ENCODE results near the gene DOCK8. TPM values are rescaled to one million over a fixed set of nuclear protein-coding genes. Genes with fewer than 3 reads are reported as not detected.

Gene DOCK8
- total RNA-seq, 1 donor from 2014 or later: 5.7 TPM

GRCh38 chr9:259405-260404, 45.0 kb downstream of the DOCK8 start:
- ATAC-seq (no peak), DNase-seq (no peak)
- intact Hi-C loops (cut with micrococcal nuclease): no loop called here

DNA sequence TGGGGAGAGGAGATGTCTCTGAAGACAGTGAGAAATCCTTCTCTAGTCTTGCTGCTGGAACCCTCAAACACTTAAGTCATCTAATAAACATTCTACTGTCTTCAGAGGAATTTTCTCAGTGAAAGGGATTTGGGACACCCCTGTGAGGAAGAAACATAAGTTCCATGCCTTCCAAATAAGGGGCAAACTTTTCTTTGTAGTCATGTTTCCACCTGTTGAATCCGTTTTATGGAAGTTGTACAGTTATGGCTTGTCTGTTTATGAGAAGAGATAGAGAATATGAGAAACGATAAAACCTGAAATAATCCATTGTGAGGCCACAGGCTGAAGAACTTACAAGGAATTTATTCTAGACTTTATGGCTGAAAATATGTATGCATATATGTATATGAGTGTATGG, 49.6 kb downstream of the DOCK8 start:
- intact Hi-C loops (cut with micrococcal nuclease): no loop called here
- DNase-seq: no peak
- ATAC-seq: no peak

DNA sequence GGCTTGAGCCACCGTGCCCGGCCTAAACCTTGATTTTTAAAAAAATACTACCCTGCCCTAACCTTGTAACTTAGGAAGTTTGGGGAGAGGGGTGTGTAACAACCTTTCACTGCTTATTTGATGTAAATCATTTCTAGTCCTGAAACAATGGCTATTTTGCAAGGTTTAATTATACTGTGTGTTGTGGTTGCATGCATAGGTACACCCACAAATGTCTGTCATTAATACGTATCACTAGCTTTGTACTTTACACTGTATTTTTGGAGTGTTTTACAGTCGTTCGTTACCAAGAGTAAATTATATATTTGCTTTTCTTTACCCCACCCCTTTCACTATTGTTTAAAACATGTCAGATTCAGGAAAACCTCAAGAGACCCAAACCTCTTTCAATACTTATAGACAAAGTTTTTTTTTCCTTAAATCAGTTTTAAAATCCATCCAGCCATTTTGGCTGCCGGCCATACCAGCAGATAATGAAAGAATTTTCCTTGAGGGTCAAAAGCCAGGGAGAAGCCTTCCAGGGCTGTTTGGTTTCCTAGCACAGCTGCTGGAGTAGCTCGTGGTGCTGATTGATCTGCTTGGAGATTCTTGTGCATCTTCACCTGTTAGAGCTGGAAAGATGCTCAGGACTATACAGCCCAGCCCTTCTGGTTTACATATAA, 50.7 kb downstream of the DOCK8 start:
- intact Hi-C loops (cut with micrococcal nuclease): no loop called here
- no peak for ATAC-seq
- no peak for DNase-seq

DNA sequence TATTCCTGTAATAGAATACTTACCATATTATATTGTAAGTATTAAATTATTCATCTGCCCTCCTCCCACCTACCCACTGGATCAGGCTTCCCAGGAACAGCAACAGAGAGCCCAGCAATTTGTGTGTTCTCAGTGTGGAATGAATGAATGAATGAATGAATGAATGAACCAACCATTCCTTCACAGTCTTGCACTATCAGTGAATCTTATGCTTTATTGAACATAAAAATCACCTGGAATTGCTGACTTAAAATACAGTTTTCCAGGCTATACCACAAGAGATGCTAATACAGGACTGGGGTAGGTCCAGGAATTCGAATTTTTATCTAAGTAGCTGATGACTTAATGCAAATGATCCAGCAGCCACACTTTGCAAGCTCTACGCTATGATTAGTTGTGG, 51.6 kb downstream of the DOCK8 start:
- intact Hi-C loops (cut with micrococcal nuclease): no loop called here
- DNase-seq (no peak), ATAC-seq (no peak)

DNA sequence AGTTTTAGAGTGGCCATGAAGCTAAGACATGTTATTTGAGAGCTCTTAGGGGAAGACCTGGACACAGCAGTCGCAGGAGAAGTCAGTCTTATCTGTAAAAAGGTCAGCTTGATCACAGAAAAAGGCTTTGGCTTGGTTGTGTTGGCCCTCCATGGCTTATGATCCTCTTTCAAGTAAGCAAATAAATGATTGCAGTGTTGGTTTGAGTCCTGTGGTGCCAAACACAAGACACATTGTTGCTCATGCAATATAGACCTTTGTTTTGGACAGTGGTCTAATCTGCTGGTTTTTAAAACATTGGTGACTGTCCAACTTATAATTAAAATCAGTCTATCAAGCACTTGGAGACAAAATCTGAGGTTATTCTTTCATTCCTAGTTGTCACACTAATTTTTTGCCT, 54.0 kb downstream of the DOCK8 start:
- ATAC-seq: no peak
- DNase-seq: no peak
- intact Hi-C loops (cut with micrococcal nuclease): no loop called here

GRCh38 chr9:269081-269711, 54.5 kb downstream of the DOCK8 start:
- intact Hi-C loops (cut with micrococcal nuclease): no loop called here
- no peak for ATAC-seq
- no peak for DNase-seq

GRCh38 chr9:270657-271237, 56.1 kb downstream of the DOCK8 start:
- ATAC-seq (no peak), DNase-seq (no peak)
- intact Hi-C loops (cut with micrococcal nuclease): no loop called here

- peak; percentile 72 for ATAC-seq
- intact Hi-C loops (cut with micrococcal nuclease): no loop called here
- no peak for DNase-seq
Measured at GRCh38 chr9:272251-273213, 57.9 kb downstream of the DOCK8 start.

DNA sequence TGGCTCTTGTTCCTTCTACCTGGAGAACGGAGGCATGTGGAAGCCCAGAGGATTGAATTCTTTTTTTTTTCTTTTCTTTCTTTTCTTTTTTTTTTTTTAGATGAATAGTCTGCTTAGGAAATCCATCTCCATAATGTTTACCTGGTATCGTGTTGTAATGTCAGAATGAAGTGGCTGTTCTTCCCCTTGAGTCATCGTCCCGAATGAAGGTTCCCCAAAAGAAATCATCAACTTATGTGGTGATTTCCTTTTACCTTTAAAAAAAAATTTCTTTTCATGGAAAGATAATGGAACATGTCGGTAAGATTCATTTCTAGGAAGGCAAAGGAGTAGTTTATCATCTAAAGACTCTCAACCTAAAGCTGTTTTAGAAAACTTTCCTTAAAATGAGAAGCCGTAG, 59.7 kb downstream of the DOCK8 start:
- DNase-seq (no peak), ATAC-seq (no peak)
- intact Hi-C loops (cut with micrococcal nuclease): no loop called here

- ATAC-seq (no peak), DNase-seq (no peak)
- intact Hi-C loops (cut with micrococcal nuclease): no loop called here
Measured at GRCh38 chr9:277601-278295, 63.1 kb downstream of the DOCK8 start.

GRCh38 chr9:278651-279050, 64.0 kb downstream of the DOCK8 start:
- no peak for DNase-seq
- intact Hi-C loops (cut with micrococcal nuclease): no loop called here
- ATAC-seq: peak; percentile 58

- intact Hi-C loops (cut with micrococcal nuclease): no loop called here
- DNase-seq (no peak), ATAC-seq (no peak)
Measured at GRCh38 chr9:279674-280073, 65.0 kb downstream of the DOCK8 start.

DNA sequence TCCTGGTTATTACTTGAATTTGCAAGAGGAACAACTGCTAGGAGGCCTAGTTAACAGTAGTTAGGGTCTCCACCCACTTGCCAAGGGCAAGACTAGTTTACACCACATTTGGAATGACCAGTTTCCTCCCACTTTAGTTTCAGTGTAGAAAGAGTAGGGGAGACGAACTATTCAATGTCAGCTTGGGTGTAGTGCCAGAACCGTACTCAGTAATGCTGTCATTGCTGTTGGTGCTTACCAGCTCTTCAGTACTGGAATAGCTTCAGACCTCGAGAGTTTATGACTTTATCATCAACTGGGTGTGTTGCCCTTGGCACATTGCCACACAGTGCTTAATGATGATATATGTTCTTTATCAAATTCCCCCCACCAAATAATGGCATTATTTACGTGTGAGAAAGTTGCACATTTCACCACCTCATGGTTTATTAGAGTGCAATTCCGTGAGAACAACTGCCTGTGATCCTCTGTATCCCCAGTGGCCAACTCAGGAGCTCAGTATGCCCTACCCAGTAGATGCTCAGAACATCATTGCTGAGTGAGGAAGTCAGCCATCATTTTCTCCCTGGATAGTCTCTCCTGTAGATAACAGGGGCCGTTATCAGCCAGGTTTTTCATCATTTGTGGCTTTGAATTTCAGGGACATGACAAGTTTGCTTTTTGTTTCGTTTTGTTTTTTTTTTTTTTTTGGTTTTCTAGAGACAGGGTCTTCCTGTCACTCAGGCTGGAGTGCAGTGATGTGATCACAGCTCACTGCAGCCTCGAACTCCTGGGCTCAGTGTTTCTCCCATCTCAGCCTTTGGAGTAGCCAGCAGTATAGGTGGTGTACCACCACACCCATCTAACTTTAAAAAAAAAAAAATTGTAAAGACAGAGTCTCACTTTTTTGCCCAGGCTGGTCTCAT, 67.3 kb downstream of the DOCK8 start:
- no peak for ATAC-seq
- intact Hi-C loops (cut with micrococcal nuclease): no loop called here

GRCh38 chr9:286071-286740, 71.5 kb downstream of the DOCK8 start:
- no peak for ATAC-seq
- no peak for DNase-seq
- intact Hi-C loops (cut with micrococcal nuclease): no loop called here

More for the DNA sequence above, 67.3 kb downstream of the DOCK8 start:
- DNase-seq: no peak

DNA sequence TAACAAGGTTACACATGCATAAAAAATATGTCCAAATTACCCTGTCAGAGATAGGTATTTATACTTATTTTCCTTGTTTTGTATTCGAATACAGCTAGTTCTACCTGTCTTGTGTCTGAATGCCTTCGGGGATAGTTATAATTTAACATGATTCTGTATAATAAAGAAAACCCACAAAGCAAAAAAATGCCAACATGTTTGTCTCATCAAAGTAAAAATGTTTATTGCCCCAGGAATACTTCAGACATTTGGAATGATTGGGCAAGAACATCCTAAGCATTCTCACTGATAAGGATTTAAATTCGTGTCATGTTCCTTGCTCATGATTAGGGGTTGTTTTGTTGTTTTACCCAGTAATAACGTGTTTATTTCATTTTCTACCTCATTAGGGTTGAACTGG, 74.5 kb downstream of the DOCK8 start:
- ATAC-seq: no peak
- intact Hi-C loops (cut with micrococcal nuclease): no loop called here

GRCh38 chr9:292915-293314, 78.2 kb downstream of the DOCK8 start:
- intact Hi-C loops (cut with micrococcal nuclease): no loop called here
- no peak for DNase-seq
- ATAC-seq: no peak

More for the DNA sequence above, 74.5 kb downstream of the DOCK8 start:
- DNase-seq: no peak

GRCh38 chr9:295576-295975, 80.9 kb downstream of the DOCK8 start:
- DNase-seq: no peak
- ATAC-seq: no peak
- intact Hi-C loops (cut with micrococcal nuclease): no loop called here
